HG02885 (cell line): ENCODE results near the gene STK35.
"Not testable (repeated sequence)": the region's sequence is repeated elsewhere in the genome, so short reads cannot be mapped to it uniquely, and the experiment has no call there.

Experiments
- ATAC-seq: cut with Tn5 transposase; IDR thresholded peaks from one replicate; pipeline ENCODE4 v1.9.1; 2021; ENCODE audit warnings: mild to moderate bottlenecking; ENCODE audit not compliant: unreplicated experiment, poor library complexity

STK35 gene

GRCh38 chr20:2178318-2179232 is 76.9 kb downstream of the STK35 start:
- ATAC-seq = no peak

DNA sequence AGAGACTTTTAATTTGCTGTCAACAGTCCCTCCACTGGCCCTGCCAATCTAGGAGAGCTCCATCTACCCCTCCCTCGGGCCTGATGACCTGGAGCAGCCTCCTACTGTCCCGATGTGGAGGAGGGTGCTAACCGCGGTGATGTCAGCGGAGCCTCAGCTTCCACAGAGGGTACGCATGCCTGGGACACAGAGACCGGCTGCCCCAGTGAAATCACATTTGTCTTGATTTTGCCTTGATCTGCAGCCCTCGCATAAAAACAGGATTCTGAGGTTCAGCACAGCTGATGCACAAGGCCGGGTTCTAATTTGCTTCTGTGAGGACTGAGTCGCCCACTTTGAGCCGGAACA is 77.6 kb downstream of the STK35 start:
- ATAC-seq = no peak

- no peak for ATAC-seq
These were observed 78.3 kb downstream of the STK35 start for GRCh38 chr20:2179949-2180348.

GRCh38 chr20:2183381-2183780 is 81.8 kb downstream of the STK35 start:
- ATAC-seq = no peak

- not testable (repeated sequence) for ATAC-seq
These were observed 83.3 kb downstream of the STK35 start for GRCh38 chr20:2184933-2185332.

DNA sequence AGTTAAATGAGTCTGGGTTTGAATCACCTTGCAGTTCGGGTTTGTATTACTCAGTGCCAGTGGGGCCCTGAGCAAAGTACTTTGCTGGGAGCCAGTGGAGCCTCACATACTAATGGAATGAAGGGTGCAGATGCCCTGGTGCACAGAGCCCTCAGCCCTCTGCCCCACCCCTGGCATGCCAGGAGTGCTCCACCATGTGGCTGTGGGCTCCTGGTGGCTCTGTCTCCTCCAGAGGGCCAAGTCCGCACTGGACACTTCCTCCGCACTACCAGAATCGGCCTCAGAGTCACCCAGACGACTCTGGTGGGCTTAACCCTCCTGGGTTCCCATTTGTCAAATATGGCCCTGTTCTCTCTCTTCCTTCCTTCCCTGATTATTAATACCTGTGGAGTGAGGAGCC is 94.0 kb downstream of the STK35 start:
- ATAC-seq = no peak

DNA sequence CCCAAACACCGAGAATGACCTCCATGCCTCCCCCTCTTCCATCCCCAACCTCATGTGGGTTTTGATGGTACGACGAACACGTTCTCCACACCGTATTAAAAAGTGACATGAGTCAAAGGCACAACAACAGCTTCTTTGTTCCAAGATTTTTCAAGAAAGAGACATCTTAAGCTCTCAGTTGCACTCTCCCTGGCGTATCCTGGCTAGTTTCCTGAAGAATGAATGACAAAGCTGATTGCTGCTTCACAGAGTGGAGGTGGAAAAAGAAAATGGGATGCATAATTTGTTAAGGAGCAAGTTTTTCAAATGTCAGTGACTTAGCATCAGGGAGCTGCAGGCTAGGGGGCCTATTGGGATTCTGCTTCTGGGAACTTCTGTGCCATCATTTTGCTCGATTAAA is 95.5 kb downstream of the STK35 start:
- no peak for ATAC-seq
